HCT116 (cell line): ENCODE data around the gene TSPYL2.

Experiments used
- EGR1 ChIP-seq: IDR thresholded peaks from 2 replicates; pipeline ENCODE4 v1.6.1; 2012; ENCODE audit warnings: low read depth
- POLR2A ChIP-seq: IDR thresholded peaks from 2 replicates; pipeline ENCODE4 v1.7.0; 2011; ENCODE audit warnings: borderline replicate concordance; ENCODE audit not compliant: insufficient read depth, insufficient read length; ENCODE audit errors: extremely low read depth
- TF ChIP-seq, protein P1 (sequence below), 3 experiments: fragments of 200-600 bp in 1 of 3; sonication (generic) in 1 of 3; IDR thresholded peaks in 2 of 3; conservative IDR thresholded peaks in 1 of 3; 2 replicates each; pipeline ENCODE4 v1.5.1; 2012 to 2017; ENCODE audit warnings: low read depth in 2 of 3, low read length in 2 of 3, antibody characterized with exemption in 1 of 3, borderline replicate concordance in 1 of 3, control low read depth in 1 of 3, mild to moderate bottlenecking in 1 of 3, mixed read lengths in 1 of 3, mixed run types in 1 of 3, moderate library complexity in 1 of 3; ENCODE audit not compliant: insufficient read depth in 1 of 3

- TF ChIP-seq, protein P1, sequence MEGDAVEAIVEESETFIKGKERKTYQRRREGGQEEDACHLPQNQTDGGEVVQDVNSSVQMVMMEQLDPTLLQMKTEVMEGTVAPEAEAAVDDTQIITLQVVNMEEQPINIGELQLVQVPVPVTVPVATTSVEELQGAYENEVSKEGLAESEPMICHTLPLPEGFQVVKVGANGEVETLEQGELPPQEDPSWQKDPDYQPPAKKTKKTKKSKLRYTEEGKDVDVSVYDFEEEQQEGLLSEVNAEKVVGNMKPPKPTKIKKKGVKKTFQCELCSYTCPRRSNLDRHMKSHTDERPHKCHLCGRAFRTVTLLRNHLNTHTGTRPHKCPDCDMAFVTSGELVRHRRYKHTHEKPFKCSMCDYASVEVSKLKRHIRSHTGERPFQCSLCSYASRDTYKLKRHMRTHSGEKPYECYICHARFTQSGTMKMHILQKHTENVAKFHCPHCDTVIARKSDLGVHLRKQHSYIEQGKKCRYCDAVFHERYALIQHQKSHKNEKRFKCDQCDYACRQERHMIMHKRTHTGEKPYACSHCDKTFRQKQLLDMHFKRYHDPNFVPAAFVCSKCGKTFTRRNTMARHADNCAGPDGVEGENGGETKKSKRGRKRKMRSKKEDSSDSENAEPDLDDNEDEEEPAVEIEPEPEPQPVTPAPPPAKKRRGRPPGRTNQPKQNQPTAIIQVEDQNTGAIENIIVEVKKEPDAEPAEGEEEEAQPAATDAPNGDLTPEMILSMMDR (IDR thresholded peaks at IDR 0.05 in 2 of 3, conservative IDR thresholded peaks at IDR 0.05 in 1 of 3; ENCODE audit: borderline replicate concordance in 1 of 3, insufficient read depth in 1 of 3, low read depth in 2 of 3, low read length in 2 of 3), result no peak
- TF ChIP-seq POLR2A (no peak), EGR1 (no peak)
Observed at GRCh38 chrX:53080628-53081580, 1.3 kb upstream of the TSPYL2 start.
